ENCODE data around the gene NDEL1.

GRCh38 chr17:8408371-8408770 is 27.3 kb upstream of the NDEL1 start:
- TF ChIP-seq POLR2A (IDR thresholded peaks at IDR 0.05): no peak
- TF ChIP-seq, protein P1, sequence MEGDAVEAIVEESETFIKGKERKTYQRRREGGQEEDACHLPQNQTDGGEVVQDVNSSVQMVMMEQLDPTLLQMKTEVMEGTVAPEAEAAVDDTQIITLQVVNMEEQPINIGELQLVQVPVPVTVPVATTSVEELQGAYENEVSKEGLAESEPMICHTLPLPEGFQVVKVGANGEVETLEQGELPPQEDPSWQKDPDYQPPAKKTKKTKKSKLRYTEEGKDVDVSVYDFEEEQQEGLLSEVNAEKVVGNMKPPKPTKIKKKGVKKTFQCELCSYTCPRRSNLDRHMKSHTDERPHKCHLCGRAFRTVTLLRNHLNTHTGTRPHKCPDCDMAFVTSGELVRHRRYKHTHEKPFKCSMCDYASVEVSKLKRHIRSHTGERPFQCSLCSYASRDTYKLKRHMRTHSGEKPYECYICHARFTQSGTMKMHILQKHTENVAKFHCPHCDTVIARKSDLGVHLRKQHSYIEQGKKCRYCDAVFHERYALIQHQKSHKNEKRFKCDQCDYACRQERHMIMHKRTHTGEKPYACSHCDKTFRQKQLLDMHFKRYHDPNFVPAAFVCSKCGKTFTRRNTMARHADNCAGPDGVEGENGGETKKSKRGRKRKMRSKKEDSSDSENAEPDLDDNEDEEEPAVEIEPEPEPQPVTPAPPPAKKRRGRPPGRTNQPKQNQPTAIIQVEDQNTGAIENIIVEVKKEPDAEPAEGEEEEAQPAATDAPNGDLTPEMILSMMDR (IDR thresholded peaks at IDR 0.05): no peak
